Measurements from ENCODE around the gene HEPN1. TPM values are rescaled to one million over a fixed set of nuclear protein-coding genes. Genes with fewer than 3 reads are reported as not detected.

HEPN1 gene
- total and polyA plus RNA-seq, 2 of the 4 experiments (the other 2 are of a cell fraction), result not detected

DNA sequence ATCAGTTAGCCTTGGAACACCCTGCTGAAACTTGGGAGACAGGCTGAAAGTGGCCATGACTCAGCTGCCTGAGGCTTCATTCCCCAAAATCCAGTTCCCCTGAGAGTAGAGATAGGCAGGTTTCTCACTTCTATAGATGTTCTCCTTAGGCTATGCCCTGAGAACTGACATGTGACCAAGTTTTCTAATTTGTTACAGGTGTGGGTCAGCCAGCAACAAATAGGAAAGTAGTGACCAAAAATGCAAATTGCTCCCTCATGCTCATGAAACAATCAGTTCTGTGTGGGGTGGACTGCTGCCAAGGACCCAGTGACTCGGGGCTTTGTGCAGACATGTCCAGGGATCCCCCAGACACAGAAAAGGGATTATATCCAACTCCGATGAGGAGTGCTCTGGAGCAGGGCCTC, 27.7 kb downstream of the HEPN1 start:
- Histone ChIP-seq H2AK9ac (replicated peaks; ENCODE audit: low read depth, low read length, poor library complexity) (no peak overlapping the region), H3K27ac (ENCODE audit: insufficient read depth, low read length) (peak overlapping the region; percentile 7; the same call in 1 of the 2 replicates), H2BK15ac (ENCODE audit: low read depth, low read length) (peak overlapping the region; percentile 21; the same call in 1 of the 3 replicates), H3K4me3 (ENCODE audit: insufficient read depth, low read depth, low read length) (no peak overlapping the region), H3K9ac (ENCODE audit: low read depth, low read length) (no peak overlapping the region), H4K8ac (ENCODE audit: low read depth in 2 of 2, low read length in 2 of 2) (peak overlapping the region in 1 of 2 experiments; percentile 24; a peak in 2 of 4 replicates), H3K14ac (replicated peaks; ENCODE audit: low read depth, low read length) (0 out of 2 replicates have a peak overlapping the region, but pooled peaks have one; percentile 13), H3K56ac (ENCODE audit: extremely low read depth, insufficient read depth, low read length) (no peak overlapping the region), H2BK120ac (ENCODE audit: low read depth, low read length) (peak overlapping the region; percentile 42; the same call in 1 of the 2 replicates), H3K4me1 (ENCODE audit: control insufficient read depth, insufficient read depth, low read length) (0 out of 2 replicates have a peak, but pooled peaks cover 2% of the 10 kb centered on the region), H3K36me3 (ENCODE audit: control insufficient read depth, insufficient read depth, low read length) (no peaks in the 10 kb centered on the region), H4K91ac (ENCODE audit: insufficient read depth, low read depth, low read length) (no peak overlapping the region; the same call in 1 of the 2 replicates), H4K20me1 (ENCODE audit: insufficient read depth, low read length) (no peaks in the 10 kb centered on the region), H2AK5ac (ENCODE audit: low read depth, low read length) (no peak overlapping the region), H3K4me2 (ENCODE audit: low read depth, low read length) (no peak overlapping the region), H3K23ac (ENCODE audit: low read depth, low read length) (no peak overlapping the region), H4K5ac (ENCODE audit: low read depth, low read length) (peak overlapping the region; percentile 75), H3K4ac (ENCODE audit: low read depth, low read length) (no peak overlapping the region), H3K79me1 (ENCODE audit: low read depth in 1 of 2, low read length in 2 of 2) (no peaks in the 10 kb centered on the region), H2BK5ac (ENCODE audit: low read depth, low read length, poor library complexity, severe bottlenecking) (no peak overlapping the region), H3K18ac (ENCODE audit: low read depth, low read length) (peak overlapping the region; percentile 20; the same call in 1 of the 2 replicates), H3K9me1 (ENCODE audit: insufficient read depth, low read length) (no peaks in the 10 kb centered on the region), H3K9me3 (ENCODE audit: control insufficient read depth, insufficient read depth, low read length) (no peaks in the 10 kb centered on the region), H2BK20ac (ENCODE audit: low read depth, low read length) (peak overlapping the region; percentile 46; the same call in 1 of the 2 replicates), H3K27me3 (ENCODE audit: control insufficient read depth, insufficient read depth, low read length) (no peaks in the 10 kb centered on the region), H2AFZ (replicated peaks; ENCODE audit: low read length, poor library complexity) (peak overlapping the region; percentile 80)
- DNase-seq (peak; percentile 40), ATAC-seq (ENCODE audit: low read depth) (peak; percentile 68)
- dilution Hi-C loops (cut with HindIII; ENCODE audit: low sequenced_read_pairs, unreplicated experiment) (no loop called here), intact Hi-C loops (cut with micrococcal nuclease) (no loop called here), in situ Hi-C loops (cut with MboI; ENCODE audit: low sequenced_read_pairs) (no loop called here)
- ChIA-PET CTCF (no interaction called here), POLR2A (ENCODE audit: unreplicated experiment) (no interaction called here)
- BruUV-seq (replicated peaks), result no TSS peak
- WGBS, 2 experiments (ENCODE audit: extremely low coverage in 2 of 2, insufficient read length in 1 of 2), result 60% methylated on average over 1 of the region's 2 CpGs; no CpG with 5 or more reads in 1 of the 2 experiments
- TF ChIP-seq SMC3 (IDR thresholded peaks at IDR 0.05; ENCODE audit: low read depth, low read length) (no peak), MAZ (IDR thresholded peaks at IDR 0.05; ENCODE audit: borderline replicate concordance, low read depth, low read length) (no peak), CEBPB (IDR thresholded peaks at IDR 0.05; ENCODE audit: low read depth, low read length) (no peak), MXI1 (IDR thresholded peaks at IDR 0.05; ENCODE audit: borderline replicate concordance, low read depth, low read length) (no peak), CHD1 (IDR thresholded peaks at IDR 0.05; ENCODE audit: low read depth, low read length) (no peak), MAFK (IDR thresholded peaks at IDR 0.05; ENCODE audit: low read depth, low read length) (no peak), POLR2A (IDR thresholded peaks at IDR 0.05; ENCODE audit: low read depth, low read length) (no peak), NFE2L2 (IDR thresholded peaks at IDR 0.05; ENCODE audit: low read depth, low read length) (no peak), FOS (IDR thresholded peaks at IDR 0.05; ENCODE audit: low read depth, low read length) (no peak), RCOR1 (IDR thresholded peaks at IDR 0.05; ENCODE audit: insufficient replicate concordance, low read length) (no peak), RAD21 (IDR thresholded peaks at IDR 0.05; ENCODE audit: low read length) (no peak), BHLHE40 (IDR thresholded peaks at IDR 0.05; ENCODE audit: low read depth, low read length) (no peak), RFX5 (IDR thresholded peaks at IDR 0.05; ENCODE audit: low read depth, low read length) (no peak), ELK1 (IDR thresholded peaks at IDR 0.05; ENCODE audit: borderline replicate concordance, low read depth, low read length) (no peak)
- TF ChIP-seq, protein P1, sequence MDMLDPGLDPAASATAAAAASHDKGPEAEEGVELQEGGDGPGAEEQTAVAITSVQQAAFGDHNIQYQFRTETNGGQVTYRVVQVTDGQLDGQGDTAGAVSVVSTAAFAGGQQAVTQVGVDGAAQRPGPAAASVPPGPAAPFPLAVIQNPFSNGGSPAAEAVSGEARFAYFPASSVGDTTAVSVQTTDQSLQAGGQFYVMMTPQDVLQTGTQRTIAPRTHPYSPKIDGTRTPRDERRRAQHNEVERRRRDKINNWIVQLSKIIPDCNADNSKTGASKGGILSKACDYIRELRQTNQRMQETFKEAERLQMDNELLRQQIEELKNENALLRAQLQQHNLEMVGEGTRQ (IDR thresholded peaks at IDR 0.05; ENCODE audit: low read depth, low read length), result no peak
- TF ChIP-seq, protein P2, sequence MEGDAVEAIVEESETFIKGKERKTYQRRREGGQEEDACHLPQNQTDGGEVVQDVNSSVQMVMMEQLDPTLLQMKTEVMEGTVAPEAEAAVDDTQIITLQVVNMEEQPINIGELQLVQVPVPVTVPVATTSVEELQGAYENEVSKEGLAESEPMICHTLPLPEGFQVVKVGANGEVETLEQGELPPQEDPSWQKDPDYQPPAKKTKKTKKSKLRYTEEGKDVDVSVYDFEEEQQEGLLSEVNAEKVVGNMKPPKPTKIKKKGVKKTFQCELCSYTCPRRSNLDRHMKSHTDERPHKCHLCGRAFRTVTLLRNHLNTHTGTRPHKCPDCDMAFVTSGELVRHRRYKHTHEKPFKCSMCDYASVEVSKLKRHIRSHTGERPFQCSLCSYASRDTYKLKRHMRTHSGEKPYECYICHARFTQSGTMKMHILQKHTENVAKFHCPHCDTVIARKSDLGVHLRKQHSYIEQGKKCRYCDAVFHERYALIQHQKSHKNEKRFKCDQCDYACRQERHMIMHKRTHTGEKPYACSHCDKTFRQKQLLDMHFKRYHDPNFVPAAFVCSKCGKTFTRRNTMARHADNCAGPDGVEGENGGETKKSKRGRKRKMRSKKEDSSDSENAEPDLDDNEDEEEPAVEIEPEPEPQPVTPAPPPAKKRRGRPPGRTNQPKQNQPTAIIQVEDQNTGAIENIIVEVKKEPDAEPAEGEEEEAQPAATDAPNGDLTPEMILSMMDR (conservative IDR thresholded peaks at IDR 0.05; ENCODE audit: low read depth, low read length), result no peak

All from IMR-90 (cell line).